ENCODE results near the gene CRELD2. TPM values are rescaled to one million over a fixed set of nuclear protein-coding genes. Genes with fewer than 3 reads are reported as not detected.

CRELD2 gene
- total and polyA plus RNA-seq, 2 of the 13 experiments (the other 11 are each of a cell fraction or from before 2014, with no cell fraction given) = 17.2 to 44.7 TPM

GRCh38 chr22:49966774-49967705, 48.6 kb downstream of the CRELD2 start (continued):
- TF ChIP-seq ZXDC (CRISPR knock-in tag; IDR thresholded peaks at IDR 0.05) (no peak), KAT8 (CRISPR knock-in tag; IDR thresholded peaks at IDR 0.05) (no peak), GMEB2 (CRISPR knock-in tag; IDR thresholded peaks at IDR 0.05; ENCODE audit: low read depth) (no peak), ZNF674 (CRISPR knock-in tag; IDR thresholded peaks at IDR 0.05; ENCODE audit: low read depth) (no peak), TBL1XR1 (IDR thresholded peaks at IDR 0.05; ENCODE audit: borderline replicate concordance, low read length, partially characterized antibody) (peak; percentile 29), ZNF569 (CRISPR knock-in tag; IDR thresholded peaks at IDR 0.05; ENCODE audit: borderline replicate concordance) (no peak), LCORL (IDR thresholded peaks at IDR 0.05) (no peak), LCORL (CRISPR knock-in tag; IDR thresholded peaks at IDR 0.05) (peak; percentile 54; the same call in 1 of the 2 replicates), ZBTB44 (CRISPR knock-in tag; IDR thresholded peaks at IDR 0.05) (no peak), ZNF792 (CRISPR knock-in tag; IDR thresholded peaks at IDR 0.05) (no peak), KDM4B (CRISPR knock-in tag; IDR thresholded peaks at IDR 0.05) (peak; percentile 44; the same call in 1 of the 2 replicates), TEAD3 (CRISPR knock-in tag; optimal IDR thresholded peaks at IDR 0.05; ENCODE audit: borderline replicate concordance) (no peak), ZIK1 (CRISPR knock-in tag; IDR thresholded peaks at IDR 0.05; ENCODE audit: borderline replicate concordance, low read depth) (no peak), TGIF2 (CRISPR knock-in tag; IDR thresholded peaks at IDR 0.05) (no peak), PPARG (CRISPR knock-in tag; conservative IDR thresholded peaks at IDR 0.05) (no peak), ZNF274 (CRISPR knock-in tag; IDR thresholded peaks at IDR 0.05) (no peak), ZBED4 (CRISPR knock-in tag; IDR thresholded peaks at IDR 0.05; ENCODE audit: borderline replicate concordance) (no peak; the same call in 1 of the 2 replicates), KAT7 (CRISPR knock-in tag; IDR thresholded peaks at IDR 0.05; ENCODE audit: borderline replicate concordance) (no peak), SIN3A (IDR thresholded peaks at IDR 0.05; ENCODE audit: borderline replicate concordance, low read depth, low read length) (0 out of 2 replicates have a peak, but pooled peaks have one; percentile 15), IRX3 (CRISPR knock-in tag; IDR thresholded peaks at IDR 0.05; ENCODE audit: borderline replicate concordance, low read depth) (no peak)

Data from HepG2 (cell line).